GM21526 (cell line): ENCODE measurements around the gene OPRM1.

Source experiments
- ATAC-seq: cut with Tn5 transposase; IDR thresholded peaks from one replicate; pipeline ENCODE4 v1.9.1; 2021; ENCODE audit warnings: moderate library complexity; ENCODE audit not compliant: unreplicated experiment, low FRiP score

Gene OPRM1

GRCh38 chr6:154039231-154039842, at the start of gene OPRM1:
OPRM1 (plus strand) TSS chr6:154039240; CDS start chr6:154039545, 305 bp downstream.
- ATAC-seq: no peak

- no peak for ATAC-seq
These were observed 49.1 kb upstream of the OPRM1 start for GRCh38 chr6:153989989-153990388.

GRCh38 chr6:153994004-153994403, 45.0 kb upstream of the OPRM1 start:
- ATAC-seq: no peak

- no peak for ATAC-seq
These were observed 44.2 kb upstream of the OPRM1 start for GRCh38 chr6:153994811-153995210.

GRCh38 chr6:153997221-153997620, 41.8 kb upstream of the OPRM1 start:
- ATAC-seq: no peak

- ATAC-seq: no peak
These were observed 37.4 kb upstream of the OPRM1 start for GRCh38 chr6:154001494-154002285.

- no peak for ATAC-seq
These were observed 36.1 kb upstream of the OPRM1 start for GRCh38 chr6:154002894-154003293.

GRCh38 chr6:154010371-154010770, 28.7 kb upstream of the OPRM1 start:
- no peak for ATAC-seq

- ATAC-seq: no peak
These were observed 26.2 kb upstream of the OPRM1 start for GRCh38 chr6:154012852-154013251.

GRCh38 chr6:154017786-154018185, 21.3 kb upstream of the OPRM1 start:
- no peak for ATAC-seq

- ATAC-seq: no peak
These were observed 8.4 kb upstream of the OPRM1 start for GRCh38 chr6:154030646-154031045.

GRCh38 chr6:154041001-154041400, 2.0 kb downstream of the OPRM1 start:
- no peak for ATAC-seq

- ATAC-seq: no peak
These were observed 14.1 kb downstream of the OPRM1 start for GRCh38 chr6:154053141-154053540.

GRCh38 chr6:154056536-154056935, 17.5 kb downstream of the OPRM1 start:
- no peak for ATAC-seq

- ATAC-seq: no peak
These were observed 18.1 kb downstream of the OPRM1 start for GRCh38 chr6:154057098-154057497.

GRCh38 chr6:154058963-154059680, 20.1 kb downstream of the OPRM1 start:
- ATAC-seq: no peak

- no peak for ATAC-seq
These were observed 21.0 kb downstream of the OPRM1 start for GRCh38 chr6:154060076-154060475.

- ATAC-seq: no peak
These were observed 31.0 kb downstream of the OPRM1 start for GRCh38 chr6:154070041-154070440.

GRCh38 chr6:154070657-154071056, 31.6 kb downstream of the OPRM1 start:
- ATAC-seq: no peak

- no peak for ATAC-seq
These were observed 32.2 kb downstream of the OPRM1 start for GRCh38 chr6:154071236-154071635.

GRCh38 chr6:154071711-154072110, 32.7 kb downstream of the OPRM1 start:
- ATAC-seq: no peak
